Fibroblast of skin of back (primary cell): Measurements from ENCODE around the gene SVEP1.
"Not testable (repeated sequence)": the region's sequence is repeated elsewhere in the genome, so short reads cannot be mapped to it uniquely, and the experiment has no call there.

Source experiments
- DNase-seq: peaks from one replicate; pipeline ENCODE4 v3.0.0-alpha.2; 2013

The SVEP1 gene

DNA sequence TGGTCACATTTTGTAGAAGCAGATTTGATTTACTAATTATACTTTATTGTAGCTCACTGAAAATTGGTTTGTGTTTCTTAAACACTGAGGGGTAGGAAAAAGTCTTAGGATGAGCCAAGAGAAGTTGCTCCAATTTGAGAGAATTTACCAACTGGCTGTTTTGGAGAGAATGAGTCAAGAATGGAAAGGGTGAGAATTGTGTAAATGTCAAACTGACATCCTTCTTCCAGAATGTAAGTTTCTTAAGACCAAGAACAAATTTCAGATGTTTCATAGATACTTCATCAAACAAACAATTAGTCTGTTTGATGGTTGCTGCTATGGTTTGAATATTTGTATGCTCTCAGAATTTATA is 135.7 kb downstream of the SVEP1 start:
- DNase-seq, result peak; percentile 59

DNA sequence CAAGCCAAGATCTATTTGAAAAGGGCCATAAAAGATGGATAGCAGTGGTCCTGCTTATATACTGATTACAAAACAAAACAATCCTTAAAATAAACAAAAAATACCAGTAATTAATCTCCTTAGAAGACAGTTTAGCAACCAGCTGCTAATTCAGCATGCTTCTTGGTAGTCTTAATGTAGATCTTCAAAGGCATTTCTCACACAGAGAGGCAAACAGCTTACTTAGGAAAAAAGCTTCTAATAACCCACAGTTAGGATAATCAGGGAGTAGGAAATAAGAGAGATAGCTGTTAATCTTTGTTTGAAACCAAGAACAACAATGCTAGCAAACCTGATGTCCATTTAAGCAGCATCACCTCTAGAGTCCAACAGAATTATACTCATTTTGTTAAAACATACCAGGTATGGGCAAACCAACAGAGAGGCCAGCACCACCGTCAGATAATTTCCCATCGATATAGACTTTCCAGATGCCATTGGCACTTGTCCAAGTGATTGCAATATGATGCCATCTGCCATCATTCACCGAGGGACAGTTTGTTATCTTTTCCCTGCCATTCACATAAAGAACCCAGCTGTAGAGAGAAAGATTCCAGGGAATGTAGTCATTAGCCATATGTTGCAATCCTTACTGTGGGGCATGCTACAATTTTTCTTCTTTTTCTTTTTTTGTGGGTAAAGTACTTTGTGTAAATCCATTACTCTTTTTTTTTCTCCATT is 136.2 kb downstream of the SVEP1 start:
- DNase-seq, result peak; percentile 85

GRCh38 chr9:110440796-110441195 is 138.7 kb downstream of the SVEP1 start:
- DNase-seq, result no peak

DNA sequence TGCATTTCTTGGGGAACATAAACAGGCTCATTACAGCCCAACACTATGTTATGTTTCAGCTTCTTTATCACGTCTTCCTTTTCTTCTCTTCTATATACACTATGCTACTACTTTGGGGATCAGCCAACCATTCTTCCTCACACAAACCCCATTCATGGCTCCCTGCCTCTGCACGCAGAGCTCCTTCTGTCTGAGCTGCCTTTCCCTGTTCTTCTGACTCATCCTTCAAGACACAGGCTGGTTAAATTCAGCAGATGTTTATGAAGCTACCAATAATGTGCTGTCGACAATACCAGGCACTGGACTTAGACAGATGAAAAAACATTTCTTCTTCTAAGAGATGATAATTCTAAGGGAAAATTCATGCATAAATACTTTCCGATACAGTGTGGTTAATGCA is 139.4 kb downstream of the SVEP1 start:
- peak; percentile 85 for DNase-seq

DNA sequence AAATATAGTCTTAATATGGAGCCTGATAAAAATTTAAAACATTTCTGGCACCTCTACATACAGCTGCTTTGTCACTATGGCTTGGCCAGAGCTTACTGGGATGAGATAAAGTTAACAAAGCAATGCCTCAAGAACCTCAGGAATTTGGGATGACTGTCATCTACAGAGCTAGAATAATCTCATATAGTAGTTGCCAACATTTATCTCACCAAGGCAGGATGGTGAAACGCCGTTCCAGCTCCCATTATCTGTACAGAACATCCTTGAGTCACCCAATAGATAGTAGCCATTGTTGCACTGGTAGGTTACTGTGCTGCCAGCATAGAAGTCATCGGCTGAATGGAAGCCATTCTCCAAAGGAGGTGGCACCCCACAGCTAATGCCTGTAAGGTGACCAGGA is 147.3 kb downstream of the SVEP1 start:
- DNase-seq, result peak; percentile 79

GRCh38 chr9:110429453-110429852 is 150.1 kb downstream of the SVEP1 start:
- DNase-seq, result no peak

DNA sequence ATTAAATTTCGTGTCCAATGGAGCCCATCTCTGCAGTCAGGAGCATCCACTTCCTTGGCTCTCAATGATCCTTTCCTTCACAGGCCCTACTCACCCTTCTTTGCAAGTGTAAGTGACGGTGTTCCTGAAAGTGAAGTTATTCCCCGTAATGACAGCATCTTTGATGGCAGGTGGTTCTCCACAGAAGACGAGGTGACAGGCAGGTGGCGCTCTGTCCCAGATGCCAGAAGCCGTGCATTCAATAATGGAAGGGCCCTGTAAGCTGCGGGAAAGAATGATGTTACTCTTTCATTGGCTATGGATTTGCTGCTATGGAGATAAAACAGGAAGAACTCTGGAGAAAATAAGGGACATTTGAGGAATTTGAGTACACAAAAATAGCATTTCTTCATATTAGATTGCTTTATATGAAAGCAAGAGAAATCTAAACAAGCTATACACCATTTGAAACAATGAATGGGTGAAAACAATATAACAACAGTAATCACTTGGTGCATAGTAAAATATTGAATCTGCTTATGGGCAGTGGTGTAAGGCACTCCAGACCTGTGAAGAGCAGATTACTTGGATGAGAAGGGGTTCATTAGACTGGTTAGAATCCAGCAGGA is 151.9 kb downstream of the SVEP1 start:
- peak; percentile 35 for DNase-seq

DNA sequence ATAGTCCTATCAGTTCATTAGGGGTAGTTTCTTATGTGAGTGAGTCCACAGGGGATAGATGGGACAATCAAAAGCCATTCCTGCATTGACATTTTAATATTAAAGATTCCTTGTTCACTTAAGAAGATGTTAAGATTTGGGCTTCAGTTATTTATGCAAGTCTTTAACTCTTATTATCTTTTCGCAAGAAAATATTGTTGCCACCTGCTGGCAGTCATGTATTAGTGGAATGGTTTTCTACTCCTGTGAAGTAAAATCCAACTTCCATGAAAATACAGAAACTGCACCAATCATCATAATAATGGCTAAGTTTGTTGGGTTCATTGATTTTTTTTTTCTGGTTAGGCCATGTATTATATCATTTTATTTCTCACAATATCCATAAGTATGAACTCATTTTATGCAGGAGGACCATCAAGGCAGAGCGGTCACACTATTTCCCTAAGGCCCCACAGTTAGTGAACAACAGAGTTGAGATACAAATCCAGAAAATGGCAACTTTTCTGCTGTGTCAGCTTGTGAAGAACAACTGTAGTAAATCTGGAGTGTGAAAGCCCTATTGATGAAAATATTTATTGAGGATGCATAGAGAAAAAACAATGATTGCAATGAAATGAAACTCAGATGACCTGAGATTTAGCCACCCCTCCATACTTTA is 153.4 kb downstream of the SVEP1 start:
- peak; percentile 38 for DNase-seq

GRCh38 chr9:110414471-110414870 is 165.1 kb downstream of the SVEP1 start:
- DNase-seq, result no peak

DNA sequence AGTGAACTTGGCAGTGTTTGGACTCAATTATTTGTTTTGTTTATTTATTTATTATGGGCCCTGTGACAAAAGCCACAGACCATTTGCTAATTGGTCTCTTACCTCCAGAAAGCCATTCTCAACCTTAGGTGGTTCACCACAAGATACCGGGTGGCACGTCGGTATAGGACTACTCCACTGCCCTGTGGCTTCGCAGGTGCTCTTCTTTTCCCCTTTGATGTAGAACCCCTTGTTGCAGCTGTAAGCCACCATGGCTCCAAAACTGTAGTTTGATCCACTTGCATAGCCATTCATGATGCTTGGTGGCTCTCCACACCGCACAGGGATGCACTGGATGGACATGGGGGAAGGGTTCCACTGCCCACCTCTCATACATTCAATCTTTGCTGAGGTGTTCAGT is 168.6 kb downstream of the SVEP1 start:
- DNase-seq, result no peak

DNA sequence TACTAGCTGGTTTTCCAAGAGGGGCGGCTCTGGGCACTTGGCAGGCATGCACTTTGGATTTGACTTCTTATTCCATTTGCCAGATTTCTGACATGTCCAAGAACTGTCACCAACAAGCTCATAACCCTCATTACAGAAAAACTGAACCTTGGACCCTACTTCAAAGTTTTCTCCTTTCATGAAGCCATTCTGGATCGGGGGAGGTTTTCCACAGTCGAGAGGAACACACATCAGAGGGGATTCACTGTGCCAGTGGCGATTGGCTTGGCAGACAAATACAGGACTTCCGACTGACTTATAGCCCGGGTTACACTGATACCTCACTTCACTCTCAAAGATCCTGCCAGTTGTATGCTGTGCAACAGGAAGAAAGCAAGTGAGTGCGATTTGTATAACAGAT is 170.9 kb downstream of the SVEP1 start:
- no peak for DNase-seq

GRCh38 chr9:110405858-110406443 is 173.6 kb downstream of the SVEP1 start:
- DNase-seq, result no peak

- no peak for DNase-seq
Measured at GRCh38 chr9:110404473-110404872, 175.1 kb downstream of the SVEP1 start.

- DNase-seq, result no peak
Measured at GRCh38 chr9:110399983-110400382, 179.6 kb downstream of the SVEP1 start.

DNA sequence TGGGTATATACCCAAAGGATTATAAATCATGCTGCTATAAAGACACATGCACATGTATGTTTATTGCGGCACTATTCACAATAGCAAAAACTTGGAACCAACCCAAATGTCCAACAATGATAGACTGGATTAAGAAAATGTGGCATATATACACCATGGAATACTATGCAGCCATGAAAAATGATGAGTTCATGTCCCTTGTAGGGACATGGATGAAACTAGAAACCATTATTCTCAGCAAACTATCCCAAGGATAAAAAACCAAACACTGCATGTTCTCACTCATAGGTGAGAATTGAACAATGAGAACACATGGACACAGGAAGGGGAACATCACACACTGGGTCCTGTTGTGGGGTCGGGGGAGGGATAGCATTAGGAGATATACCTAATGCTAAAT is 180.5 kb downstream of the SVEP1 start:
- not testable (repeated sequence) for DNase-seq

GRCh38 chr9:110391826-110392485 is 187.6 kb downstream of the SVEP1 start:
- DNase-seq, result no peak

DNA sequence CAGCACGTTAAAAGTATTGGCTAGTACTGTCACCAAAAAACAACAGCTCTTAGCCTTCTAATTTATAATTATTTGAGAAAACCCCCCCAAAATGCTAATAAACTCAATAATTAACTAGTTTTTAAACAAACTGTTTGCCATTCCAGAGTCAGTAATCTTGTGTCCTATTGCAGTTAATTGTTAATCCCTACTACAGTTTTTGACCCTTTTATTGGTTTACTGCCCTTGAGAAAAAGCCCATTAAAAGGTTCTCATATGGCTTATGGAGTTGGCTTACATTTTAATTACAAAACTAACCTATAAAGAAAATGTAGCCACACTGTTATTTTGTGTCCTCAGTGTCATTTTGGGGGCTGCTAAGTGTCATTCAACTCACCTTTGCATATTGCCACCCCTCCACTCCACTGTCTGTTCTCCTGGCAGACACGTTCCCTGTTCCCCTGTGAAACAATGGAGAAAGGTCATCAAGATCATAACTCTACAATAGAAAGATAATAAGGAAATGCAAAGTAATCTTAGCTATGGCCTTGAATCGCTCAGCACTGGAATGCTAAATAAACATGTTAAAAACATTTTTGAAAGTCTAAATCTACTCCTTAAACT is 190.3 kb downstream of the SVEP1 start:
- DNase-seq, result no peak

DNA sequence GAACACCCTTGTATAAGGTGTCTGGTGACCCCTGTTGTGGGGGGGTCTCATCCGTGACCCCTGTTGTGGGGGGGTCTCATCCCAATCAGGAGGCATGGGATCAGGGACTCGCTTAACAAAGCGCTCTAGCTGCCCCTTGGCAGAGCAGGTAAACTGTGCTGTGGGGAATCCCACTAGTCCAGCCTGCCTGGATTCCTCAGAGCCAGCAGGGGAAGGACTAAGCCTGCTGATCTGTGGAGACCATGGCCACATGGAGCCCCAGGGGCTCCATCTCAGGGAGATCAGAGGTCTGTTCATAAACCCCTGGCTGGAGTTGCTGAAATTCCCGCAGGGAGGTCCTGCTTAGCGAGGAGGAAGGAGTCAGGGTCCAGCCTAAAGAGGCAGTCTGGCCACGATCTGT is 196.1 kb downstream of the SVEP1 start:
- DNase-seq, result no peak

GRCh38 chr9:110382731-110383130 is 196.8 kb downstream of the SVEP1 start:
- DNase-seq, result no peak

DNA sequence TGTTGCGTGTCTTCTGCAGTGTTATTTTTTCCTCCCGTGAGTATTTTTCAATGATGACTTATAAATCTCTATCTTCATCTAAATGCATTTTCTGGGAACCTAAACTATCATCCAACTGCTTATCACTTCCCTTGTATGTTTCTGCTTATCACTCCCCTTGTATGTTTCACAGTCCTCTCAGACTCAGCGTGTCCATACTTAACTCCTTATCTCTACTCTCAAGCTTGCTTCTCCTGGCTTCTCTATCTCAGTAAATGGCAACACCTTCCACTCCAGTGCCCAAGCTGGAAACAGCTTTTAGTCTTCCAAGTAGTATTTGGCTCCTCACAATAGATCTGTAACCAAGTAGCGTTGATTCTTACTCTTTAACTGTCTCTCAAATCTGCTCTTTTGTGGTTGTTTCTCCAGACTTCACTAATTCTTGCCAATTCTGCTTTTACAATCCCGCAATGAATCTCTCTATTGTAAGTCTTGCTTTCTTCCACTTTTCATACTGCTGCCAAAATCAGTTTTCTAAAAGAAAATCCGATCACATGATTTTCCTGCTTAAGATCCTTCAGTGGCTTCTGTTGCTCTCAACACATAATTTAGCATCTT is 208.0 kb downstream of the SVEP1 start:
- DNase-seq, result no peak

DNA sequence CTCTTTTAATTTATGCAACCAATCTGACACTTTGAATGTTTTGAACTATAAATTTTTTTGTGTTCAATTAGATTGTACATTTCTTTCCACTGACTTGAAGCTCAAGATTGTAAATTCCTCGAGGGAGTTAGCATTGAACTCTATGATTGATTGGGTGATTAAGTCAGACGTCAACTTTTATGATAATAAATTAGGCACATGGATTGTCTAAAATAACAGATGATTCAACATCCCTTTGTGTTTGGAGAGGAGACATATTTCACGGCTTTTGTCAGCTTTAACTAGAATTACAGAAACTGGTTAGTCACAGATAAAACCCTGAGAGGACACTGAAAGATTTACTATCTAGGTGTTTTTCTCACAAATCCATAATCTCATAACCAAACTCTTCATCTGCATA is 209.2 kb downstream of the SVEP1 start:
- peak; percentile 83 for DNase-seq

- DNase-seq, result no peak
Measured at GRCh38 chr9:110364451-110364850, 215.1 kb downstream of the SVEP1 start.
